H1 (cell line): Measurements from ENCODE around the gene AHR.

Experiments used
- CEBPB ChIP-seq: IDR thresholded peaks from 2 replicates; pipeline ENCODE4 v1.6.1; 2012; ENCODE audit warnings: low read depth, low read length
- CREB1 ChIP-seq: IDR thresholded peaks from 2 replicates; pipeline ENCODE4 v1.6.1; 2012; ENCODE audit warnings: inconsistent platforms
- EGR1 ChIP-seq: IDR thresholded peaks from 2 replicates; pipeline ENCODE4 v1.6.1; 2011; ENCODE audit warnings: low read depth, low read length, borderline replicate concordance
- EP300 ChIP-seq, 2 experiments: IDR thresholded peaks; 1 replicate in 1 of 2; 2 replicates in 1 of 2; pipeline ENCODE4 v1.6.1; 2011 to 2012; ENCODE audit warnings: low read depth in 2 of 2, low read length in 2 of 2, mild to moderate bottlenecking in 2 of 2, borderline replicate concordance in 1 of 2, inconsistent platforms in 1 of 2, moderate library complexity in 1 of 2
- FOSL1 ChIP-seq: IDR thresholded peaks from 2 replicates; pipeline ENCODE4 v1.6.1; 2011; ENCODE audit warnings: mild to moderate bottlenecking, low read depth, low read length, moderate library complexity; ENCODE audit not compliant: insufficient read depth
- HDAC2 ChIP-seq, 2 experiments: fragments of 300-600 bp in 1 of 2; sonication (generic) in 1 of 2; IDR thresholded peaks; 2 replicates each; pipeline ENCODE4 v1.6.1; 2011 to 2012; ENCODE audit warnings: low read depth in 2 of 2, low read length in 2 of 2, mild to moderate bottlenecking in 2 of 2, moderate library complexity in 2 of 2, borderline replicate concordance in 1 of 2, inconsistent platforms in 1 of 2
- POLR2A ChIP-seq, 2 experiments: IDR thresholded peaks; 1 replicate in 1 of 2; 2 replicates in 1 of 2; pipeline ENCODE4 v1.6.1; 2011; ENCODE audit warnings: low read depth in 2 of 2, low read length in 2 of 2, mild to moderate bottlenecking in 2 of 2; ENCODE audit errors: control extremely low read depth in 1 of 2
- YY1 ChIP-seq: IDR thresholded peaks from 2 replicates; pipeline ENCODE4 v1.6.1; 2011; ENCODE audit warnings: low read depth, mild to moderate bottlenecking, low read length
- TF ChIP-seq, protein P1 (sequence below), 3 experiments: IDR thresholded peaks; 1 replicate in 2 of 3; 2 replicates in 1 of 3; pipeline versions ENCODE4 v1.5.1 to v1.6.1; 2011; ENCODE audit warnings: low read length in 3 of 3, mild to moderate bottlenecking in 3 of 3, inconsistent platforms in 2 of 3, low read depth in 1 of 3, moderate library complexity in 1 of 3; ENCODE audit not compliant: insufficient read depth in 1 of 3; ENCODE audit errors: control extremely low read depth in 1 of 3
- TF ChIP-seq, protein P2 (sequence below): IDR thresholded peaks from 2 replicates; pipeline ENCODE4 v1.6.1; 2012; ENCODE audit warnings: low read length, inconsistent platforms

DNA sequence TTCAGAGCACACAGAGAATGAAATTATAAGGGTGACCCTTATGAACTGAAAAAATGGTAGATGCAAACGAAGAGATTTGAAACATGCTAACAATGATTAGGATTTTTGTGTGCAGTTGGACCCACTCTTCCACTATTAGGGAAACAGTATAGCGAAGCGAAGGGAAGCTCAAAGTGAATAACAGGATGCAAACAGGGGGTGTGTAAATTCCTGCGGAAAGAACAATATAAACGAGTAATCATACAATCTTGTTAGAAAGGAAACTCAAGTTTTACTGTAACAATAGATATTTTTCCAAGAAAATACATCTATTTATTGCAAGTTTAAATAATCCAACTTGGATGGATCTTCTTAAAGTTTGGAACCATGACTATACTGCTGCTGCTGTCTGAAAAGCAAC lies 14.7 kb downstream of the AHR start:
- TF ChIP-seq, protein P1, sequence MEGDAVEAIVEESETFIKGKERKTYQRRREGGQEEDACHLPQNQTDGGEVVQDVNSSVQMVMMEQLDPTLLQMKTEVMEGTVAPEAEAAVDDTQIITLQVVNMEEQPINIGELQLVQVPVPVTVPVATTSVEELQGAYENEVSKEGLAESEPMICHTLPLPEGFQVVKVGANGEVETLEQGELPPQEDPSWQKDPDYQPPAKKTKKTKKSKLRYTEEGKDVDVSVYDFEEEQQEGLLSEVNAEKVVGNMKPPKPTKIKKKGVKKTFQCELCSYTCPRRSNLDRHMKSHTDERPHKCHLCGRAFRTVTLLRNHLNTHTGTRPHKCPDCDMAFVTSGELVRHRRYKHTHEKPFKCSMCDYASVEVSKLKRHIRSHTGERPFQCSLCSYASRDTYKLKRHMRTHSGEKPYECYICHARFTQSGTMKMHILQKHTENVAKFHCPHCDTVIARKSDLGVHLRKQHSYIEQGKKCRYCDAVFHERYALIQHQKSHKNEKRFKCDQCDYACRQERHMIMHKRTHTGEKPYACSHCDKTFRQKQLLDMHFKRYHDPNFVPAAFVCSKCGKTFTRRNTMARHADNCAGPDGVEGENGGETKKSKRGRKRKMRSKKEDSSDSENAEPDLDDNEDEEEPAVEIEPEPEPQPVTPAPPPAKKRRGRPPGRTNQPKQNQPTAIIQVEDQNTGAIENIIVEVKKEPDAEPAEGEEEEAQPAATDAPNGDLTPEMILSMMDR (IDR thresholded peaks at IDR 0.05; ENCODE audit: control extremely low read depth in 1 of 3, insufficient read depth in 1 of 3, low read depth in 1 of 3, low read length in 3 of 3), result no peak
- TF ChIP-seq YY1, result no peak
- no peak for TF ChIP-seq CREB1
- TF ChIP-seq, protein P2, sequence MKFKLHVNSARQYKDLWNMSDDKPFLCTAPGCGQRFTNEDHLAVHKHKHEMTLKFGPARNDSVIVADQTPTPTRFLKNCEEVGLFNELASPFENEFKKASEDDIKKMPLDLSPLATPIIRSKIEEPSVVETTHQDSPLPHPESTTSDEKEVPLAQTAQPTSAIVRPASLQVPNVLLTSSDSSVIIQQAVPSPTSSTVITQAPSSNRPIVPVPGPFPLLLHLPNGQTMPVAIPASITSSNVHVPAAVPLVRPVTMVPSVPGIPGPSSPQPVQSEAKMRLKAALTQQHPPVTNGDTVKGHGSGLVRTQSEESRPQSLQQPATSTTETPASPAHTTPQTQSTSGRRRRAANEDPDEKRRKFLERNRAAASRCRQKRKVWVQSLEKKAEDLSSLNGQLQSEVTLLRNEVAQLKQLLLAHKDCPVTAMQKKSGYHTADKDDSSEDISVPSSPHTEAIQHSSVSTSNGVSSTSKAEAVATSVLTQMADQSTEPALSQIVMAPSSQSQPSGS, result no peak
- TF ChIP-seq FOSL1, result no peak
- no peak for TF ChIP-seq HDAC2 (IDR thresholded peaks at IDR 0.05; ENCODE audit: borderline replicate concordance in 1 of 2, low read depth in 2 of 2, low read length in 2 of 2)
- TF ChIP-seq CEBPB, result no peak
- TF ChIP-seq EP300 (IDR thresholded peaks at IDR 0.05; ENCODE audit: borderline replicate concordance in 1 of 2, low read depth in 2 of 2, low read length in 2 of 2), result no peak
- no peak for TF ChIP-seq EGR1
- no peak for TF ChIP-seq POLR2A (IDR thresholded peaks at IDR 0.05; ENCODE audit: control extremely low read depth in 1 of 2, low read depth in 2 of 2, low read length in 2 of 2)
